GM12801 (cell line): ENCODE results near the gene PAPOLB.

ENCODE experiments used
- CTCF ChIP-seq: IDR thresholded peaks from one replicate; pipeline ENCODE4 v1.5.1; 2011; ENCODE audit warnings: control low read depth; ENCODE audit not compliant: insufficient read length; ENCODE audit errors: extremely low read depth

The PAPOLB gene

GRCh38 chr7:4832711-4833110, 29.1 kb downstream of the PAPOLB start:
- no peak for TF ChIP-seq CTCF

- TF ChIP-seq CTCF: no peak
Observed at GRCh38 chr7:4831723-4832495, 29.9 kb downstream of the PAPOLB start.

- TF ChIP-seq CTCF: peak; percentile 17
Observed at GRCh38 chr7:4830176-4830575, 31.7 kb downstream of the PAPOLB start.

- TF ChIP-seq CTCF: no peak
Observed at GRCh38 chr7:4828720-4829383, 33.0 kb downstream of the PAPOLB start.

GRCh38 chr7:4825081-4825480, 36.7 kb downstream of the PAPOLB start:
- no peak for TF ChIP-seq CTCF

GRCh38 chr7:4824120-4824775, 37.6 kb downstream of the PAPOLB start:
- TF ChIP-seq CTCF: no peak

GRCh38 chr7:4823441-4824119, 38.2 kb downstream of the PAPOLB start:
- no peak for TF ChIP-seq CTCF
